Measurements from ENCODE around the gene ACAD8. TPM values are rescaled to one million over a fixed set of nuclear protein-coding genes. Genes with fewer than 3 reads are reported as not detected.

The ACAD8 gene
- total RNA-seq, 1 experiment from 2014 or later, result 18.9 TPM

DNA sequence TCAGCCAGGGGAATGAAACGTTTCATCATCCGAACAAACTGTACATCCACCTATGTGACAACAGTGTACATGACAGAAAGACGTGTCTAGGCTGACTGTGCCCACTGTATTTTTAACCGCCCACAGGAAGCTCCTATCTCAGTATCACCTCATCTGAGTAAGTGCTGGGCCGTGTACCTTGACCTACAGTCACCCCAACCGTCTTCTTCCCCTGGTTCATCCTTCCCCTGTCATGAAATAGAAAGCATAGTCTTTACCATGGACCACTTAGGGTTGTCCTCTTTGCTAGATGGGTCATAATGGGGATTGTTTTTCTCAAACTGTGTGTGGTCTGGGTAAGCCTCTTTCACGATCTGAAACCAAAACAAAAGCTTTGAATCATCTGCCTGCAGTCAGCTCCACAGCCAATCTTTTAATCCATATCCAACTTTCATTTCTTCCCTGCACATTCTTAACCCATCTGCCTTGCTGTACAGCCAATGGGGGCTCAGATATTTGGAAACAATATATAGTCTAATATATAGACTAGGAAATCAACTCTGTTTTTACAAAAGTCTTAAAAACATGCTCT is 4.4 kb upstream of the ACAD8 start:
- BruUV-seq (replicated peaks), result no TSS peak
- H3K36me3 Mint-ChIP-seq (ENCODE audit: insufficient read depth, unreplicated experiment), result peaks cover 29% of the 10 kb centered on the region
- TF ChIP-seq CTCF (IDR thresholded peaks at IDR 0.05; ENCODE audit: unreplicated experiment), result no peak
- peaks cover 14% of the 10 kb centered on the region for H3K4me1 Mint-ChIP-seq (ENCODE audit: insufficient read depth, unreplicated experiment)
- H3K4me3 Mint-ChIP-seq (ENCODE audit: unreplicated experiment), result no peak overlapping the region
- no peaks in the 10 kb centered on the region for H3K9me3 Mint-ChIP-seq (ENCODE audit: unreplicated experiment)
- no peak overlapping the region for H3K27ac Mint-ChIP-seq (ENCODE audit: low read depth, unreplicated experiment)
- ChIA-PET POLR2A (interaction anchor here (0.5 to 1.8 kb wide), 5 partner anchors 8 to 1303 kb away, joined by 3 to 11 read pairs (median 3); partner anchors contain the start of genes NCAPD3 and VPS26B), CTCF (interaction anchor here (1.1 kb wide), 1 partner anchor 13 kb away, joined by 3 read pairs; no protein-coding TSS in a partner anchor)
- intact Hi-C loops (cut with micrococcal nuclease), result no loop called here
- no peaks in the 10 kb centered on the region for H3K27me3 Mint-ChIP-seq (ENCODE audit: insufficient read depth, unreplicated experiment)
- DNase-seq (ENCODE audit: unreplicated experiment), result no peak

- H3K9me3 Mint-ChIP-seq (ENCODE audit: unreplicated experiment), result no peaks in the 10 kb centered on the region
- intact Hi-C loops (cut with micrococcal nuclease), result no loop called here
These were observed 3.1 kb upstream of the ACAD8 start for GRCh38 chr11:134250246-134250645.

DNA sequence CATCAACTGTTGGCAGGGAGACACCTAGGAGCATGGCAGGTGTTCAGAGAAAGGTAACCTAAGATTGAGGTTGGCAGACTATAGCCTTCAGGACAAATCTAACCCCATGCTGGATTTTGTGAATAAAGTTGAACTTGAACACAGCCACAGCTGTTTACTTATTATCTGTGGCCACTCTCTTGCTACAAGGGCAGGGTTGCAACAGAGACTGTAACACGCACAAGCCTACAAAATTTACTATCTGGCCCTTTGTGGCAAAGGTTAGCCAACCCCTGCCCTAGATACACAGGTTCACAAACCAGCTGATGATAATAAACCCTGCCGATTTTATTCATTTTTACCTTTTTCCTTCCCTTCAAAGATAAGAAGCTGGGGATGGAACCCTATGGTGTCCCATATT is 2.7 kb upstream of the ACAD8 start:
- H3K9me3 Mint-ChIP-seq (ENCODE audit: unreplicated experiment), result no peaks in the 10 kb centered on the region

More at GRCh38 chr11:134250246-134250645, 3.1 kb upstream of the ACAD8 start:
- no peak for DNase-seq (ENCODE audit: unreplicated experiment)
- Mint-ChIP-seq H3K4me1 (ENCODE audit: insufficient read depth, unreplicated experiment) (peaks cover 22% of the 10 kb centered on the region), H3K27ac (ENCODE audit: low read depth, unreplicated experiment) (no peak overlapping the region), H3K4me3 (ENCODE audit: unreplicated experiment) (no peak overlapping the region), H3K27me3 (ENCODE audit: insufficient read depth, unreplicated experiment) (no peaks in the 10 kb centered on the region), H3K36me3 (ENCODE audit: insufficient read depth, unreplicated experiment) (peaks cover 29% of the 10 kb centered on the region)
- TF ChIP-seq CTCF (IDR thresholded peaks at IDR 0.05; ENCODE audit: unreplicated experiment), result no peak
- ChIA-PET CTCF (interaction anchor here (0.6 to 2.7 kb wide), 2 partner anchors 12 to 199 kb away, joined by 5 to 9 read pairs; no protein-coding TSS in a partner anchor), POLR2A (interaction anchor here (0.7 to 5.3 kb wide), 2 partner anchors 21 to 26 kb away, joined by 4 to 52 read pairs; partner anchors contain the start of genes NCAPD3 and VPS26B)
- no TSS peak for BruUV-seq (replicated peaks)

More for the DNA sequence above, 2.7 kb upstream of the ACAD8 start:
- no peak overlapping the region for H3K4me3 Mint-ChIP-seq (ENCODE audit: unreplicated experiment)
- H3K4me1 Mint-ChIP-seq (ENCODE audit: insufficient read depth, unreplicated experiment), result peaks cover 22% of the 10 kb centered on the region
- H3K27me3 Mint-ChIP-seq (ENCODE audit: insufficient read depth, unreplicated experiment), result no peaks in the 10 kb centered on the region
- TF ChIP-seq CTCF (IDR thresholded peaks at IDR 0.05; ENCODE audit: unreplicated experiment), result no peak
- ChIA-PET CTCF (interaction anchor here (2.7 kb wide), 1 partner anchor 12 kb away, joined by 9 read pairs; no protein-coding TSS in a partner anchor), POLR2A (interaction anchor here (0.7 to 5.3 kb wide), 2 partner anchors 22 to 26 kb away, joined by 4 to 52 read pairs; partner anchors contain the start of genes NCAPD3 and VPS26B)
- no peak overlapping the region for H3K27ac Mint-ChIP-seq (ENCODE audit: low read depth, unreplicated experiment)
- no TSS peak for BruUV-seq (replicated peaks)
- H3K36me3 Mint-ChIP-seq (ENCODE audit: insufficient read depth, unreplicated experiment), result peaks cover 29% of the 10 kb centered on the region
- no peak for DNase-seq (ENCODE audit: unreplicated experiment)
- intact Hi-C loops (cut with micrococcal nuclease), result no loop called here
